ENCODE results near the gene COL4A2.
"Not testable (repeated sequence)": the region's sequence is repeated elsewhere in the genome, so short reads cannot be mapped to it uniquely, and the experiment has no call there.

The COL4A2 gene

DNA sequence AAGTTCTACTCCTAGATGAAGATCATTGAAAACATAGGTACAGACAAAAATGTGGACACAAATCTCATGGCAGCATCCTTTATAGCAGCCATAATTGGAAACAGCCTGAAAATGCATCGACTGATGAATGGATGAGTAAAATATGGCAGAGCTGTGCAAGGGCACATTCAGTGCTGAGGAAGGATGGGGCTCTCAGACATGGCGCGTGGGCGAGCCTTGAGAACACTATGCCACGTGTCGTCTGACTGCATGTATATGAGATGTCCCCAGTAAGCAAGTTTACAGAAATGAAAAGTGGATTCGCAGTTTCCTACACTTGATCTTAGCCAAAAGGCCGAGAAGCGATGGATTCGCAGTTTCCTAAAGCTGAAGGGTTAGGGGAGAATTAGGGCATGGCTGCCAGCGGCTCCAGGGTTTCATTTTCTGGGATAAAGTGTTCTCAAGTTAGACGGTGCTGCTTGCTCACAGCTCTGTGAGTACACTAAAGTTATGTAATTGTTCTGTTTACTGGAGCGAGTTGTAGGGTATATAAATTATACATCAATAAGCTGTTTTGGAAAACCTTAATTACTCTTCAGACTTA, 176.4 kb downstream of the COL4A2 start:
- no peak for DNase-seq

DNA sequence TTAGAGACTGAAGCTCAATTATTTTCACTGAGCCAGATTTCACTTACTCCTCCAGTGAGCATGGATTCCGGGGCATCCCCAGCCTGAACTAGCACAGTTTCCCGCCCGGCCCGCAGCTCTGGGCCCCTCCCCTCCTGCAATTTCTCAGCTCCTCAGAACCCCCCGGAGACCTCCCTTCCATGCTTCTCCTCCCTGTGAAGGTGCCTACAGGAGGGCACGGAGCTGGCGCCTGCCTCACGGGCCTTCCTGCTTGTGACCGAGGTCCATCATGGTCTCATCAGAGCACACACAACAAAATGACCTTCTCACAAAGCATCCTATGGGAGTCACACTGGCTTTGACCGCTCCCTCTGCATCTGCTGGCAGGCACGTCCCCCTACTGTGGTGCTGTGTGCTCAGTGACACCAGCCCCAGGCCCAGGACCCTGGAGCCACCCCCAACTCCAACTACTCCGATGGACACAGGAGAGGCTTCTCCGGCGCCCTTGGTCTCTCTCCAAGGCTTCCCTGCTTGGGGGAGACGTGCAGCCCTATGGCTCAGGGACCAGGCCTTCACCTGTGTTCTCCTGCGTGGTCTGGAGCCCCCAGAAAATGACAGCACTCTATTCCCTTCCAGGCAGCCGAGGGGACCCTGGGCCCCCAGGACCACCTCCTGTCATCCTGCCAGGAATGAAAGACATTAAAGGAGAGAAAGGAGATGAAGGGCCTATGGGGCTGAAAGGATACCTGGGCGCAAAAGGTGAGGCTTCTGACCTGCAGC, 177.4 kb downstream of the COL4A2 start:
- DNase-seq: no peak

DNA sequence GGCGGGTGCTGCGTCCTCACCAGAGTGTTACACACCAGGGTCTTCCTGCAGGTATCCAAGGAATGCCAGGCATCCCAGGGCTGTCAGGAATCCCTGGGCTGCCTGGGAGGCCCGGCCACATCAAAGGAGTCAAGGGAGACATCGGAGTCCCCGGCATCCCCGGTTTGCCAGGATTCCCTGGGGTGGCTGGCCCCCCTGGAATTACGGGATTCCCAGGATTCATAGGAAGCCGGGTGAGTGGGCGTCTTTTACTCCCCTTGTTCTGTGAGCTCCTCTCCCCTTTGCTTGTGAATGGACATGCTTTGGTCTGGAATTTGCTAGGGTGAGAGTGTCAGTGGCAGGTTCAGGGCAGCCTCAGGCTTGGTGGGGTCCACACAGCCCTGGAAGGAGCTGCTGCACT, 178.5 kb downstream of the COL4A2 start:
- no peak for DNase-seq

DNA sequence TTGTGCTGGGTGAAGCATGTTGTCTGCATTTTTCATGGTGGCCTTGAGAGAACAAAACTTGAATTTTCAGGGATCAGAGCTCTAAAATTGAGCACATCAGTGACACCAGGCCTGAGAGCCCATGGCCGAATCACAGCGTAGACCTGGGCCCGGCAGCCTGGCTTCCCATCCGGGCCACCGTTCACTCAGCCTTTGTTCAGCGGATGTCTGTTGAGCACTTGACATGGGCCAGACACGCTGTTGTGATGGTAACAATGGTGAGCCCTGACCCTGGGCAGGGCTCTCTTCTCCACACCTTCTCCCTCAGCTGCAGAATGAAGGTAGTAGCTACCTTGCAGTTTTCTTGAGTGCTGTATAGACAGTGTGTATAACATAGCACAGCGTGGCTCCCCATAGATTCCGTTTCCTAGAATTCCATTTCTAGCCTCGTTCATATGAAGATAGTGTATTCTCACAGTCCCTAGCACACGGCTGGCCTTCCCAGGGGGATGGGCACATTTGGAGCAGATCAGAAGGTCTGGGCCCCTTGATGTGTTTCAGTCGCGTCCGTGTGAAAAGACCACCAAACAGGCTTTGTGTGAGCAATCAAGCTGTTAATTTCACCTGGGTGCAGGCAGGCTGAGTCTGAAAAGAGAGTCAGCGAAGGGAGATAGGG, 179.1 kb downstream of the COL4A2 start:
- no peak for DNase-seq

DNA sequence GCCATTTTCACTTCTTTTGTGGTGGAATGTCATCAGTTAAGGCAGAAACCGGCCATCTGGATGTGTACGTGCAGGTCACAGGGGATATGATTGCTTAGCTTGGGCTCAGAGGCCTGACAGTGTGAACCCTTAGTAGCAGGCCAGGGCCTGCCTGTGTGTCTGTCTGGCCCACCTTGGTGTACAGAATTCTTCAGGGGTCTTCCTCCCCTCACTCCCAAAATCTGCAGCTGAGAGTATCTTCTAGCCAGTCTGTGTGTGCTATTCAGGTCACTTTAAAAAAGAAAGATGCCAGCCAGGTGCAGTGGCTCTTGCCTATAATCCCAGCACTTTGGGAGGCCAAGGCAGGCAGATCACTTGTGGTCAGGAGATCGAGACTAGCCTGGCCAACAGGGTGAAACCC, 179.8 kb downstream of the COL4A2 start:
- DNase-seq: not testable (repeated sequence)

DNA sequence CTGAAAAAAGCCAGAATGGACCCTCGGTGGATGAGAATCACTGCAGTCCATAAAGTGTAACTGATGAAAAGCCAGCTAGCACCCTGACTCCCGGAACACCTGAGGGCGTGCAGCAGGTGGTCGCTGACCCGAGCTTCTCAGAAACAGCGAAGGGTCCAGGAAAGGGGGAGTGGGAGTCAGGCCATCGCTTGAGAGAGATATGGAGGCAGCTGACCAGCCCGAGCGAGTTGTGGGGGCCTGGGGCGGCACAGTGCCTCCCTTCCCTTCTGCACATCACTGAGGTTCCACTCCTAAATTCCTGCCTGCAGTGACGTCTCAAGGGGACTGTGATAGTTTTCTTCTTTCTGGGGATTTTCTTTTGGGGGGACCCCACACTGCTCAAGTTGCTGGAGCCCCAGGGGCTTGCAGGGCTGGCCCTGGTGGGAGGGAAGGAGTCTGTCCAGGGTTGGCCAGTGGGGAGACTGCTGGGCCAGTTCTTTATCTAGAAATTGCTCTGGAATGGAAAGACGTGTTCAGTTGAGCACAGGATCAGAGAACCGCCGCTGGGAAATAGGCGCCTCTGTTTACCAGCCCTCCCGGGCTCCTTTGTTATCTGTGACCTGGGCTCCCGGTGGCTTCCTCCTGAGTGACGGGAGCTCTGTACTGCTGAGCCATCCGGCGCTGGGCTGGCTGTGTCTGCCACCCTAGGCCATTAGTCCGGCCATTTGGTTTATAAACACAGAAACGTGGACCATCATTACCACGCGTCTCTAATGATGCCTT, 183.1 kb downstream of the COL4A2 start:
- no peak for DNase-seq

DNA sequence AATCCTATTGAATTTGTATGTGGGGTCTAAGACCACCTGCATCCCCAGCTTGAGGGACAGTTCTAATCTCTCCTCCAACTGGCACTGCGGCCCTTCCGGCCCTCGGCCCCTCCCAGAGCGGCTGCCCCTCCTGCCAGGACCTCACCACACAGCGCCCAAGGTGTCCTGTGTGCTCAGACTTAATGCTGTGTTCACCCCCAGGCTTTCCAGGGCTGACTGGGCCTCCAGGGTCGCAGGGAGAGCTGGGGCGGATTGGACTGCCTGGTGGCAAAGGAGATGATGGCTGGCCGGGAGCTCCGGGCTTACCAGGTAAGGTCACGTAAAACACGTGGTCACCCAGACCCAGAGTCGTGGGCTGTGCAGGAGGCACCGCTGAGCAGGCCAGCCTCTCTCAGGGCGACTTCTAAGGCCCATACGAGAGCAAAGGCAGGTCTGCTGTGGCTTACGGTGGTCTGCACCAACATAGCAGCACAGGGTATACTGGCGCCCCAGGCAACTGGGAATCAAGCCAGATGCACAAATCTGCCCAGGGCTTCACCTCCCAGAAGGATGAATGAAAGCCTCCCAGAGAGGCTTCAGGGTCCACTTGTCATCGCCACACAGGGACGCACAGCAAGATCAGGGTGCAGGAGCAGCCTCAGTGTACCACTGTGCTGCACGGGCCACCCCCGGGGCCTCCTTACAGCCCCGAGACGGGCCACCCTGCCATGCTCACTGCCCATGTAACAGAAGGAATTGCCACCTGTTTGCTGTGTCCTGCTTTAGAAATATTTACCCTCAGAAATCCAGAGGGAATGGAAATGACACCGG, 185.0 kb downstream of the COL4A2 start:
- DNase-seq: no peak

DNA sequence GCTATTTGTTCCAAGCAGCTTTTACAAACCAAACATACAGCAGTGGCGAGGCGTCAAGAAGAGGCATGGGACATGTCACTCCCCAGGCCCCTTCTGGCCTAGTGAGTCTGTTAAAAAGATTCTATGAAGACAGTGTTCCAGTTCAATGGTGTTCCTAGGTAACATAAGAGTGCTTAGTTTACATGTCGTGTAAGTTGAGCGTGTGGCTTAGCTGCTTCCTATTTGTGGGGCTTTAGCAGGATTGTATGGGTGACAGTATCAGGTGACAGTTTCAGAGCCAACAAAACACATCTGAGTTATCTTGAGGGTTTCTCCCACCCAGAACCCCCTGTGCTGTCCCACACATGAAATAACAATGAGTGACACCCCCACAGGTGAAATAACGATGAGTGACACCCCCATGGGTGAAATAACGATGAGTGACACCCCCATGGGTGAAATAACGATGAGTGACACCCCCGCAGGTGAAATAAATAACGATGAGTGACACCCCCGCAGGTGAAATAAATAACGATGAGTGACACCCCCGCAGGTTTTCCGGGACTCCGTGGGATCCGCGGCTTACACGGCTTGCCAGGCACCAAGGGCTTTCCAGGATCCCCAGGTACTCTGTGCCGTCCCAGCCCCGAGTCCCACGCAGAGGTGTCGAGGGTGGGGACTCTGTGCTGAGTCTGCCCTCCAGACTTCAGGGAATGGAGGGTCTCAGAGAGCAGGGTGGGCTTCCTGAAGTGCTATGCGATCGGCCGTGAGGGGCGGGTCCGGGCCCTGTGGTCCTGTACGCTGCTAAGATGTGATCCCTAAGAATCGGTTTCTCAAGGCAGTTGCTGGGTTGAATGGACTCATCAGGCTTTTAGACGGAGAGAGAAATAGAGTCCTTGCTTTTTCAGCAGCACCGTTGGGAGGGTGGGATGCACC, 185.9 kb downstream of the COL4A2 start:
- DNase-seq: no peak

DNA sequence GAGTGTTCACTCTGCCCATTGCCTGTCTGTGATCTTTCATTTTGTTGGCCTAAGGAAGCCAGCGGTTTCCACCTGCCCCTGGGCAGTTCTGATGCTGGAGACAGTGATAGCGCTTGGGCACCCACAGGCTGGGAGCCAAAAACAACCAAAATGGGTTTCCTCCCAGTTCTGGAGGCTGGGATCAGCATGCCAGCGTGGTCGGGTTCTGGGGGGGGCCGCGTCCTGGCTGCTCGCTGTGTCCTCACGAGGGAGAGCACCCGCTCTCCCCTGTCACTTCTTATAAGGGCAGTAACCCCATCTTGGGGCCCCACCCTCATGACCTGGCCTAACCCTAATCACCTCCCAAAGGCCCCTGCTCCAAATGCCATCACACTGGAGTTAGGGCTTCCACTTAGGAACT, 186.5 kb downstream of the COL4A2 start:
- no peak for DNase-seq

DNA sequence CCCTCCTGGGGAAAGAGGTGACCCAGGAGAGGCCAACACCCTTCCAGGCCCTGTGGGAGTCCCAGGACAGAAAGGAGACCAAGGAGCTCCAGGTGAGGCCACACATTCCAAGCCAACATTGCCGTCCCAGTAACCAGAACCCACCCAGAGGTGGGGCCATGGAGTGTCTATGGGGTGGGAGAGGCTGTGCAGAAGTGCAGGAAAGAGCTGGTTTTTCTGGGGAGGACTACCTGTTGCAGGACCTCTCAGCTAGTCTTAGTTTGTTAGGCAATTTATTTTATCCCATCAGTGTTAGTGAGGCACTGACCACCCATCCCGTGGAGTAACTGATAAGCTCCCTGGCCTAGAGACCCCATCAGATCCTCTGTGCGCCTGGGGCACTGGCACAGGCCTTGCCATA, 188.3 kb downstream of the COL4A2 start:
- no peak for DNase-seq

DNA sequence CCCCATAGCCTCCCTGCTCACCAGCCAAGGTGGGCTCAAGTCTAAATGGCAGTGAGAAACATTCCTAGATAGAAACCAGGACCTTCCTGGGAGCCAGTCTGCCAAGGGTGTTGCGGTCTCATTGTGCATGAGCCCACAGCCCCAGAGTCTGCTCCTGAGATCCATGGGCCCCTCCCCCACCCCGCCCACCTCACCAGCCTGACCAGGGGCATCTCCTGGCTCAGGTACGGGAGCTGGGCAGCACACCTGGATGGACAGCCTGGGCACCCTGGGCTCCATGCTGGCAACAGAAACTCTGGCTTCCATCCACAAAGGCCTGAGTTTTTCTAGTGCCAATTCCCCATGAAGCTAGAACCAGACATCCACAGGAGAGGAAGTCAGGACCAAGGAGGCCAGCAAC, 188.8 kb downstream of the COL4A2 start:
- no peak for DNase-seq

DNA sequence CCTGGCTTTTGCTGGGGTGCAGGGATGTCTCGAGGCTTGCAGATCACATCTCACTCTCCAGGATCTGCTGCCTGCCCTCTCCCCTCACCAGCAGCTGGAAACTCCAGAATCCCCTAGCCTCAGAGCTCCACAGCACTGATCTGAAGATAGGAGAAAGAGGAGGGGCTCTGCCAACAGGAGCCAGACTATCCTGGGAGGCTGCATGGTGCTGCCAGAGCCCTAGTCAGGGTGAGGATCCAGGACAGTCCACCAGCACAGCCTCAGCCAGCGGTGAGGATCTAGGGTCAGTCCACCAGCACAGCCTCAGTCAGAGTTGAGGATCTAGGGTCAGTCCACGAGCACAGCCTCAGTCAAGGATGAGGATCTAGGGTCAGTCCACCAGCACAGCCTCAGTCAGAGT, 189.2 kb downstream of the COL4A2 start:
- no peak for DNase-seq

DNA sequence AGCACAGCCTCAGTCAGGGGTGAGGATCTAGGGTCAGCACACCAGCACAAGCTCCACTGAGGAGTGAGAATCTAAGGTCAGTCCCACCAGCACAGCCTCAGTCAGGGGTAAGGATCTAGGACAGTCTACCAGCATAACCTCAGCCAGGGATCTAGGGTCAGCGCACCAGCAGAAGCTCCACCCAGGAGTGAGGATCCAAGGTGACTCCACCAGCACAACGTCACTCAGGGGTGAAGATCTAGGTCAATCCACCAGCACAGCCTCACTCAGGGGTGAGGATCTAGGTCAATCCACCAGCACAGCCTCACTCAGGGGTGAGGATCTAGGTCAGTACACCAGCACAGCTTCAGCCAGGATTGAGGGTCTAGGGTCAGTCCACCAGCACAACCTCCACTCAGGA, 189.9 kb downstream of the COL4A2 start:
- DNase-seq: no peak

DNA sequence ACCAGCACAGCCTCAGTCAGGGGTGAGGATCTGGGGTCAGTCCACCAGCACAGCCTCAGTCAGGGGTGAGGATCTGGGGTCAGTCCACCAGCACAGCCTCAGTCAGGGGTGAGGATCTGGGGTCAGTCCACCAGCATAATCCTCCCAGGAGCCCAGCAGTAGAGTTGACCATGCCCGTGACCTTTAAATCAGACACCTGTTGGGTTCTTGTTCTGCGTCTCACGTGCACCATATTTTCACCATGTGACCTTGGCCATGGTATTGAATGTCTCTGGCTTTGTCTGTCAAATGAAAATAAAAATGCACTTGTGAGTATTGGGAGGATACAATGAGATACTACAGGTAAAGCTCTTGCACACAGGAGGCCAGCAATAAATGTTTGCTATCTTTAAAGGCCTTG, 190.8 kb downstream of the COL4A2 start:
- DNase-seq: not testable (repeated sequence)

DNA sequence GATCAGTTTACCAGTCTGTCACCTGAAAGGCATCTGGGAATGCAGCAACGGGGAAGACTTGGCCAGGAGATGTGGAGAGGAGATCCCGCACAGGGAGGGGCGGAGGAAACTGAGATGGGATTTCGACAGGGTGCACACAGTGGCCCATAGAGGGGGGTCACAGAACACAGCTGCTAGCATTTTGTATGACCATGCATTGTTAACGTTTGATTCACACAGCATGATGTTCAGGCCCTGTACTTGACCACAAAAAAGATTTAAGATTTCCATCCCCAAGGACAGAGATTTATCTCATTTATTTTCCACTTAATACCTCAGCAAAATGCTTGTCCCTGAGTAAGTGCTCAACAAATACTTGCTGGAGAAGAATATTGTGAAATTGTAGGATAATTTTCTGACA, 191.2 kb downstream of the COL4A2 start:
- no peak for DNase-seq

DNA sequence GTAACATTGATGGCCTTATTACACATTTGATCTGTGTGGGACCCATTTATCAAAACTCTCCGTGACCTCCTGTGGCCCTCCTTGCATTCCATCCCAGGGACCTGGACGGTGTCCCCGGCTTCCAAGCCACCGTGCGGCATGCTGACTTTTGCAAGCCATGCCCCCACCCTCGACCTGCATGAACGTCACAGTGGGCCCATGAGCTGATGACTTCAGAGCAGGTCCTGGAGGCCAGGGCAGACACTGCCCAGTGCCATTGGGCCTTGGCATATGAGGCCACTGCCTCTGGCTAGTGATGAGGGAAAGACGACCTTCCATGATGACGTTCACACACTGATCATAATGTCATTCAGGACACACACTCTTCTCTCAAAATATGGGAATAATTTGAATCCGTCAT, 191.7 kb downstream of the COL4A2 start:
- no peak for DNase-seq

DNA sequence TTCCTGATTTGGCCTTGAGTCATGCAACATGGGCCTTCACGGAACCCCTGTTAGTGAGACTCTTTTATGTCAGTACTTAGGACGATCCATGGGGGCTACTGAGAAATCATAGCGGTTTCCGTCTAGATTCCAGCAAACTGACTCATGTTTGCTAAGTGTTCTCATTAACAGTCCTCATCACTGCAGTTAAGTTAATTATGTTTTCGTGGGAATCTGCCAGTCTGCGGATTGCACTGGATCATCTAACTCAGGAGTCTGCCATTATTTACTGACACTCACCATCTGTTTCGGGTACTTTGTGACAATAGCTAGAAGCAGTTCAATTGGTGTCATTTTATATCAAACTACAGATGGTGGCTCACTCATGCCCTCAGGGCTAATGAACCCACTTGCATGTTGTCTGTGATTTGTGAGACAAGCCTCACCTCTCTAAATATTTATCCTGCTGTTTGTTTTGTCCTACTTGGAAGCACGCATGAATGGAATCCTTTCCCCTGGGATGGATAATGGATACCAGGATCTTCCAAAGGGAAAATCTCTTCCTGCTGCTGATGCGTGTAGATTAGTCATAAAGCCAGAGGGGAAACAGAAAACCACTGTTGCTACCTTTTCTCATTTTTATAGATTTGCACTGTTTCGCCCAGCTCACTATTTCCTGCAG, 192.7 kb downstream of the COL4A2 start:
- no peak for DNase-seq

DNA sequence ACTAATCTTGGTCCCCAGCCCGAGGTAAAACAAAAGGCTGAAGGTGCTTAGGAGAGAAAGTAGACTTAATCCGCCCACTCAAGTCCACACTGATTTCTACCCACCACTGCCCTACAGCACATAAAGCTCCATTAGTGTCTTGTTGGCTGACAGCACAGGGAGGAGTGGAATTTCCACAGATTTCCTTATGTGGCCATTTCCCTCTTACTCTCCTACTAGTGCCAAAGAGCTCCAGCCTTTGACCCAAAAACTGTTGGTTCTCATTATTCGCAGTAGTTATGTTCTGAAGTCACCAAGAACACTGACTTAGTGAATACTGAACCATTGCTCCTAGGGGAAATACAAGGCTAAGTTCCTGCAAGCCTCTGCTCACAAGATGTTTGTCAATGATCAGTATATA, 193.3 kb downstream of the COL4A2 start:
- no peak for DNase-seq

DNA sequence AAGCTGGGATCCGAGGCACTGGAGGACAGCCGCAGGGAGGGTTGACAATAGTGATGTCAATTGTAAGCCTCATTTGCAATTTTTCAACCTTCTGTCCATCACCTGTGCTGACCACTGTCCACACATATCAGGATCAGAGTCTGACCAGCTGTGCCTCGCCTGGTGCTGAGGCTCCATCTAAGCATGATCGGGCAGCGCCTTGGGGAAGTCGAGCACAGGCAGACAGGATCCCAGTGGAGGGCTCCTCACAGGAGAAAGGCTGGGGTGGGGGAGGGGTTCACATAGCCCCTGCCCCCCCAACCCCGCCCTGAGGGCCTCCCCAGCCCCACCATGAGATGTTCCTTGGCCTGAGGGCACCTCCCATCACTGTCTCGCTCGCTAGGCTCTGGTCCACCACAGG, 194.1 kb downstream of the COL4A2 start:
- DNase-seq: no peak

DNA sequence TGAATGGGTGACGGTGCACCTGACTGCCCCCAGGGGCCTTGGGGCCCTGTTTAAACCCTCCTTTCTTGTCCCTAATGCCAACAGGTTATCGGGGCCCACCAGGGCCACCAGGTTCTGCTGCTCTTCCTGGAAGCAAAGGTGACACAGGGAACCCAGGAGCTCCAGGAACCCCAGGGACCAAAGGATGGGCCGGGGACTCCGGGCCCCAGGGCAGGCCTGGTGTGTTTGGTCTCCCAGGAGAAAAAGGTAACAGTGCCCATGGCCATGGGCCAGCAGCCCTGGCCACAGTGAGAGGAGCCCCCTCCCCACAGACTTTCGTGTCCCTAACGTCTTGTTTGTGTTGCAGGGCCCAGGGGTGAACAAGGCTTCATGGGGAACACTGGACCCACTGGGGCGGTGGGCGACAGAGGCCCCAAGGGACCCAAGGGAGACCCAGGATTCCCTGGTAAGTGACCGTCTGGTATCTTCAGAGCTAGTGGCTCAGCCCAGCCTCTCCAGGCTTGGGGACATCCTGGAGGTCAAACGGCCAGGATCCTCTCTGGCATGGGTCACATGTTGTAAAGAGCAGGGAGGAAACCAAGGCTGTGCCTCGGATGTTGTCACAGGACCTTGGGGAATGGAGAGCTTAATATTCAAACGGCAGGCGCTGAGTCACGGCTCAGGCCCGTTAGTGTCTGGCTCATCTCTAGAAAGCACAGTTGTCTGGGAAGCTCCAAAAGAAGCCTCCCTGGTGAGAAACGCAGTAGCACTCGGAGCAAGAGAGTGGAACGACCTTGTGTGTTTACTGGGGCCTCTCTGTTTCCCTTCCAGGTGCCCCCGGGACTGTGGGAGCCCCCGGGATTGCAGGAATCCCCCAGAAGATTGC, 196.2 kb downstream of the COL4A2 start:
- no peak for DNase-seq

All from NCI-H526 treated with DMSO at 0.1 percent for 48 hours (cell line).